Measurements from ENCODE around the gene BCS1L. TPM values are rescaled to one million over a fixed set of nuclear protein-coding genes. Genes with fewer than 3 reads are reported as not detected.

BCS1L gene
- total and polyA plus RNA-seq, 2 experiments from 2014 or later: 30.9 to 39.9 TPM

GRCh38 chr2:218622606-218623365 is 36.7 kb upstream of the BCS1L start:
- no peaks in the 10 kb centered on the region for H3F3A ChIP-seq (ENCODE audit: insufficient read depth)
- in situ Hi-C loops (cut with MboI): no loop called here
- no peaks in the 10 kb centered on the region for H3K4me1 ChIP-seq (ENCODE audit: insufficient read depth)

GRCh38 chr2:218623366-218623705 is 36.1 kb upstream of the BCS1L start:
- no peaks in the 10 kb centered on the region for H3K27me3 ChIP-seq (replicated peaks; ENCODE audit: insufficient read depth)
- no peak for TF ChIP-seq EZH2phosphoT487 (IDR thresholded peaks at IDR 0.05; ENCODE audit: insufficient read depth, low read depth)
- H3K79me2 ChIP-seq (ENCODE audit: insufficient read depth): no peaks in the 10 kb centered on the region
- no peak overlapping the region for H3K9ac ChIP-seq
- H3K4me2 ChIP-seq (ENCODE audit: unreplicated experiment): no peak overlapping the region
- no peaks in the 10 kb centered on the region for H3K4me1 ChIP-seq (ENCODE audit: insufficient read depth)
- 94 to 96% methylated on average over 3 of the region's 3 CpGs for WGBS, 2 experiments (ENCODE audit: low coverage in 1 of 2, low lambda C conversion rate in 2 of 2, missing lambda C conversion rate in 2 of 2)
- in situ Hi-C loops (cut with MboI): no loop called here
- DNase-seq: no peak
- no peak overlapping the region for H3K27ac ChIP-seq
- H3F3A ChIP-seq (ENCODE audit: insufficient read depth): no peaks in the 10 kb centered on the region
- H3K9me3 ChIP-seq (ENCODE audit: low read depth): no peaks in the 10 kb centered on the region
- no peaks in the 10 kb centered on the region for H3K9me2 ChIP-seq (ENCODE audit: insufficient read depth)
- no peaks in the 10 kb centered on the region for H3K36me3 ChIP-seq (ENCODE audit: low read depth)
- H3K4me3 ChIP-seq: no peak overlapping the region
- no peak overlapping the region for H2AFZ ChIP-seq
- no peaks in the 10 kb centered on the region for H4K20me1 ChIP-seq (ENCODE audit: insufficient read depth)

More at GRCh38 chr2:218622606-218623365, 36.7 kb upstream of the BCS1L start:
- Histone ChIP-seq H3K4me2 (ENCODE audit: unreplicated experiment) (no peak overlapping the region), H3K27me3 (replicated peaks; ENCODE audit: insufficient read depth) (no peaks in the 10 kb centered on the region), H3K36me3 (ENCODE audit: low read depth) (no peaks in the 10 kb centered on the region), H3K79me2 (ENCODE audit: insufficient read depth) (no peaks in the 10 kb centered on the region), H4K20me1 (ENCODE audit: insufficient read depth) (no peaks in the 10 kb centered on the region), H3K4me3 (no peak overlapping the region), H3K9me2 (ENCODE audit: insufficient read depth) (no peaks in the 10 kb centered on the region), H3K9ac (no peak overlapping the region), H3K9me3 (ENCODE audit: low read depth) (no peaks in the 10 kb centered on the region), H3K27ac (no peak overlapping the region), H2AFZ (no peak overlapping the region)
- TF ChIP-seq EZH2 (IDR thresholded peaks at IDR 0.05; ENCODE audit: insufficient read depth, poor library complexity, severe bottlenecking): no peak
- no peak for TF ChIP-seq EZH2phosphoT487 (IDR thresholded peaks at IDR 0.05; ENCODE audit: insufficient read depth, low read depth)
- peak; percentile 26 for DNase-seq
- 62 to 71% methylated on average over 7 of the region's 7 CpGs for WGBS, 2 experiments (ENCODE audit: low coverage in 1 of 2, low lambda C conversion rate in 2 of 2, missing lambda C conversion rate in 2 of 2)

GRCh38 chr2:218626369-218626768 is 33.1 kb upstream of the BCS1L start:
- no peaks in the 10 kb centered on the region for H3K27me3 ChIP-seq (replicated peaks; ENCODE audit: insufficient read depth)
- no peak for TF ChIP-seq EZH2phosphoT487 (IDR thresholded peaks at IDR 0.05; ENCODE audit: insufficient read depth, low read depth)
- no peak for TF ChIP-seq EZH2 (IDR thresholded peaks at IDR 0.05; ENCODE audit: insufficient read depth, poor library complexity, severe bottlenecking)
- no peaks in the 10 kb centered on the region for H3K9me2 ChIP-seq (ENCODE audit: insufficient read depth)
- H3K9me3 ChIP-seq (ENCODE audit: low read depth): no peaks in the 10 kb centered on the region
- no peaks in the 10 kb centered on the region for H4K20me1 ChIP-seq (ENCODE audit: insufficient read depth)
- no peak overlapping the region for H3K9ac ChIP-seq
- 80 to 83% methylated on average over 4 of the region's 4 CpGs for WGBS, 2 experiments (ENCODE audit: low coverage in 1 of 2, low lambda C conversion rate in 2 of 2, missing lambda C conversion rate in 2 of 2)
- no peaks in the 10 kb centered on the region for H3K79me2 ChIP-seq (ENCODE audit: insufficient read depth)
- DNase-seq: no peak
- H3K27ac ChIP-seq: no peak overlapping the region
- in situ Hi-C loops (cut with MboI): no loop called here
- H3K4me1 ChIP-seq (ENCODE audit: insufficient read depth): no peaks in the 10 kb centered on the region
- H2AFZ ChIP-seq: no peak overlapping the region
- H3K4me3 ChIP-seq: no peak overlapping the region
- no peaks in the 10 kb centered on the region for H3F3A ChIP-seq (ENCODE audit: insufficient read depth)
- H3K36me3 ChIP-seq (ENCODE audit: low read depth): no peaks in the 10 kb centered on the region
- H3K4me2 ChIP-seq (ENCODE audit: unreplicated experiment): no peak overlapping the region

- 91 to 96% methylated on average over 4 of the region's 4 CpGs for WGBS, 2 experiments (ENCODE audit: low coverage in 1 of 2, low lambda C conversion rate in 2 of 2, missing lambda C conversion rate in 2 of 2)
- no peak overlapping the region for H3K9ac ChIP-seq
- in situ Hi-C loops (cut with MboI): no loop called here
Observed at GRCh38 chr2:218627939-218628338, 31.5 kb upstream of the BCS1L start.

More at GRCh38 chr2:218627939-218628338, 31.5 kb upstream of the BCS1L start:
- H3K4me3 ChIP-seq: no peak overlapping the region
- no peaks in the 10 kb centered on the region for H3F3A ChIP-seq (ENCODE audit: insufficient read depth)
- no peaks in the 10 kb centered on the region for H3K79me2 ChIP-seq (ENCODE audit: insufficient read depth)
- no peak overlapping the region for H3K27ac ChIP-seq
- peaks cover 4% of the 10 kb centered on the region for H3K4me1 ChIP-seq (ENCODE audit: insufficient read depth)
- DNase-seq: no peak
- H3K36me3 ChIP-seq (ENCODE audit: low read depth): no peaks in the 10 kb centered on the region
- H2AFZ ChIP-seq: no peak overlapping the region
- H3K9me2 ChIP-seq (ENCODE audit: insufficient read depth): no peaks in the 10 kb centered on the region
- TF ChIP-seq EZH2phosphoT487 (IDR thresholded peaks at IDR 0.05; ENCODE audit: insufficient read depth, low read depth): no peak
- TF ChIP-seq EZH2 (IDR thresholded peaks at IDR 0.05; ENCODE audit: insufficient read depth, poor library complexity, severe bottlenecking): no peak
- no peaks in the 10 kb centered on the region for H4K20me1 ChIP-seq (ENCODE audit: insufficient read depth)
- no peaks in the 10 kb centered on the region for H3K27me3 ChIP-seq (replicated peaks; ENCODE audit: insufficient read depth)
- H3K9me3 ChIP-seq (ENCODE audit: low read depth): no peaks in the 10 kb centered on the region
- no peak overlapping the region for H3K4me2 ChIP-seq (ENCODE audit: unreplicated experiment)
